ENCODE data around the gene RASL12.
"Not testable (repeated sequence)": the region's sequence is repeated elsewhere in the genome, so short reads cannot be mapped to it uniquely, and the experiment has no call there.

RASL12 gene

DNA sequence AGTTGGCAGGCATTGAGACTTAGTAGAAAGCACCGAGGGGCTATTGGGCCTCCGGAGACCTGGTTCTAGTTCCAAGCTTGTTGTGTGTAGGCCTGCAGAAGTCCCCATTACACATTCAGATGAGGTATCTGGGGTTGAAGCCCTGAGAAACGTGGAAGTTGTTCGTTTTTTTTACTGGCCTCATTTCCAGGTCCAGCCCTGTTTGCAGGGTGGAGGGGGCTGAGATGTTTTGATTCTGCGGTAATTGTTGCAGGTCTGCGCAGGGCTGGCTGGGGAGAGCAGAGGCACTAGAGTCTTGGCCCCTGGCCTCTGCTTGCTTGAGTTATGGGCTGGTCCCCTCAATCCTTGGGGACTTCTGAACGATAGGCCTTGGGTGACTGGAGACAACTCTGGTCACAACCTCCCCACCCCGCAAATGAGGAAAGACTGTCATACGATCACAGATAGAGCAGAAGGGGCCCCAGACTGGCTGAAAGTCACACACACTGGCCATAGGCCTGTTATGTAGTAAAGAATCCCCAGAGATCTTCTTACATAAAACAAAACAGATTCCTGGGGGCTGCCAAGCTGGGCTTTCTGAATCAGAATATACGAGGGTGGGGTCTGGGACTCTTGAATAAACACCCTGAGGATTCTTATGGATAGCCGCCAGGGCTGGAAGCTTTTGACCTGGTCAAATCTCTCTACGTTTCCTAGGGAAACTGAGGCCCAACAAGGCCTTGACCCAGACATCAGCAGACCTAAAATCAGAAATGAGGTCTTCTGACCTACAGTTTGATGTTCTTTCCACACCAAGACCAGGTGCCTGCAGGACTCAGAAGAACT is 24.4 kb upstream of the RASL12 start:
- no peak for DNase-seq

DNA sequence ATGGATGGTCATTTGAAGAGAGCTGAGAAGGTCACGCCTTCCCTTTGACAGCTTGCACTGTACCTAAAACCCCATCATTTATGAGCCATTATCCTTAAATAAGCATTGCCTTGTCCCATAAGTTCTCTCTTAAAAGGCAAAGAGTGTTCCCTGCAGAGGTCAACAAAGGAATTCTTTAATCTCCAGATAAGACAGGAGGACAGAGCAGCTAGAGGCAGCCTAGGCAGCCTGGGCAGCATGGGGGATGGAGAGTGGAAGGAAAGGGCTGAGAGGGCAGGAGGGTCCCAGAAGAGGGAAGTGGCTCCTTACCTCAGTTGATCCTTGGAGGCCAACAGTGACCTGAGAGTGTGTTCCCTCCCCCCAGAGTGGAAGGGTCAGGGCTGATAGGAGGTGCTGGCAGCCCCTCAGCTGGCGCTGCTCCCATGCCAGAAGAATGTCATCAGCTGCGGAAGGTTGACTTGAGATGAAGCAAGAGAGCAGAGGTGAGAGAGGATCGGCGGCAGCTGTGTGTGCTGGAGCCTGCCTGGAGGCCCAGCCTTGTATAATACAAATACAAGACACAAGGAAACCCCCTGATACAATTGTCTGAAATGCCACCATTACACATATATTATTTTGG is 21.5 kb upstream of the RASL12 start:
- no peak for DNase-seq

DNA sequence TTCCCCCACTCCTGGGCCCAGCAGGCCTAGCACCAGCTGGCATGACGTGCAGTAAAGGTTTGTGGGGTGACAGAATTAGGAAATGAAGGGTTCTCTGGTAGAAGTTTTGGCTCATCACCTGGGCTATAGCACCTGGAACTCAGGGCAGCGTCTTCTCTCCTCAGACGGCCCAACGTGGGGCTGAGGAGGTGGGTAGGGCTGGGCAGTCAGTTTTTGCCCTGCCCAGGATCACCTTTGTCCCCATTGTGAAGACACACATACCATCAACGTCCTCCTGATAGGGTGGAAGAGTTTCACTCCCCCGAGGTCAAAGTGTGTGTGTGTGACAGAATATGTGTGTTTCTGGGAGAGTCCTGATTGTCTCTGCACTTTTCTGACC is 20.8 kb upstream of the RASL12 start:
- DNase-seq: no peak

DNA sequence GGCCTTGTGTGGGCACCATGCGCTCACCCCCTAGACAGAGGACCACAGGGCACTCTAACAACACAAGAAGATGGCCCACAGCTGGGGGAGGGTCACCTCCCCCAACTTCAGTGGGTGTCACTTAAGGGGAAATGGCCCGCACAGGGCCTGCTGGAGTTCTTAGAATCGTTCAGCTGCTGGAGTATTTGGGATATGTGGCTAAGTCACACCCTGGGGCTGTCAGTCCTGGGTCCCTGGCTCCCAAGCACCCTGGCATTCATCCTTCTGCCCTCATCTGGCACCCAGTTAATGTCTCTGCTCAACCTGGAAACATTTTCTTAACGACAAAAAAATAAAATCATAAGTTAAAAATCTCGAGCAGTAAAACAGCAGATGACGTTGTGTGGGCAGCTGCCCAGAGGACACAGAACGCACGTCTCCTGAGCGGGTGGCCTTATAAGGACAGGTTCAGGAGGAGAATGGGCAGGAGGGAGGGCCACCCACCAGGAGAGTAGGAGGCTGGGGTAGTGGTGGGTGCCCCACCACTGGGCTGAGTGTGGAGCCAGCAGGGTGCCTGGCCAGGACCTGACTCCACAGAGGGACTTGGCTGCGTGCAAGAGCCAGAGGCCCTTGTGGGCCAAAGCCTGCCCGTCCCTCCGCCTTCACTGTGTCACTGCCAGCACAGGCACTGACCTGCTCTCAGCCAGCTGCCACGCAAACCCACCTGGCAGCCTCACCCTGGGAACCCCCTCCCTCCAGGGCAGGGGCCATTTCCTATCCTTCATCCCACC is 20.3 kb upstream of the RASL12 start:
- DNase-seq: no peak

DNA sequence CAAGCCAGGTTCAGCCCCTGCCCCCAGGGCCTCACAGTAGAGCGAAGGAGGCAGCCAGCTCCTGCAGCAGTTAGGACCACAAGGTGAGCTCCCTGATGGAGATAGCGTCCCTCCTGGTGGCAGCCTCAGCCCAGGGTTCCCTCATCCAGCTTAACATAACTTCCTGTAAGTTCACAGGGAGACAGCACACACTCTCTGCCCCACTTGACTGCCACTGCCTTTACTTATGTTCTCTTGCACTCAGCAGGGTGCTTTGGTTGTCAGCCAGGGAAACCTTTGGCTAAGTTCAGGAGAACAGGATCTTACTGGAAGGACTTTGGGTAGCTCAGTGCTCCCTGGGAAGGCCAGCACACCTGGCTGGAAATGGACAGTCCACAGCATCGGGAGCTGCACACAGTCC is 19.6 kb upstream of the RASL12 start:
- no peak for DNase-seq

DNA sequence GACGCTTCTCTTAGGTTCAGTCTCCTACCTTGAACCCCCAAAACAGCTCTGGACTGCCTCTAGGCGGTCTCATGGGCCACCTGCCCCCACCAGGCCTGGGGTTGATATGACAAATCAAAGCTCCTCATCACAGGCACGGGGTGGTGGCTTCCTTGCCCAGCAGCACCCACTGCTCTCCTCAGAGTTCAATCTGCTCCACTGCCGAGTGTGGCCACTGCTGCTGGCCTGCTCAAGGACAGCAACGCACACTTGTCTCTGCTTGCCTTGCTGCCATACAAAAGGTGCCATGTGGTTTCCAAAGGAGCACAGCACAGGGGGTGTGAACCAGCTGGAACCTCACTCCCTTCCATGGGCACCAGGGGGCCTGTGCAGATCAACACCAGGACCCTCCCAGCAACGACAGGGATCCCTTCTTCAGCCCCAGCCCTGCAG is 18.9 kb upstream of the RASL12 start:
- no peak for DNase-seq

DNA sequence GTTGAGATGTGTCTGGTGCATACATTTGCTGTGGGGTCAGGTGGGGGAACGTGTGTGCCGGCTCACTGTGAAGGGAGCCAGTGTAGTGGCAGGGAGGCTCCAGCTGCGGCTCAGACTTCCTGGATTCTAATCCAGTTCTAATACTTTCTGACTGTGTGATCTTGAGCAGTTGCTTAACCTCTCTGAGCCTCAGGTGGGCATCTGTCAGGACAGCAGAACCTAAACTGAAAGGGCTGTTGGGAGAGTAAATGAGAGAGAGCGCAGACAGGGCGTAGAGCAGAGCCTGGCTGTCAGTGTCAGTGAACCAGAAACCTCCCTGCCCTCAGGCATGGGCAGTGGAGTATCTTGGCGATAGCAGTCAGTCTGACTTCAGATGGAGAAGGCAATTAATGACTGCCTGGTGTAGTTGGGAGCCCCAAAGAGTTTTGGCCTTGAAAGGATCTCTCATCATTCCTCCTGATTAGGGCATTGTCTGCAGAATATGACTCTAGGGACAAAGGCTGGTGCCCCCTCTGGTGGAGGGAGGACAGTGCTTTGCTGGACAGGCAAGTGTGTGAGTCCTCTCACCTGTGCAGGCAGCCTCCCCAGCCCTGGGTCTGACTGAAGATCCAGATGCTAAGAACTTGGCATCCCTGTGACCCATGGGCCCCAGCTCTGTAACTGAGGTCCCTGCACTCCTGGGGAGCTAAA is 18.3 kb upstream of the RASL12 start:
- DNase-seq: peak; percentile 46

DNA sequence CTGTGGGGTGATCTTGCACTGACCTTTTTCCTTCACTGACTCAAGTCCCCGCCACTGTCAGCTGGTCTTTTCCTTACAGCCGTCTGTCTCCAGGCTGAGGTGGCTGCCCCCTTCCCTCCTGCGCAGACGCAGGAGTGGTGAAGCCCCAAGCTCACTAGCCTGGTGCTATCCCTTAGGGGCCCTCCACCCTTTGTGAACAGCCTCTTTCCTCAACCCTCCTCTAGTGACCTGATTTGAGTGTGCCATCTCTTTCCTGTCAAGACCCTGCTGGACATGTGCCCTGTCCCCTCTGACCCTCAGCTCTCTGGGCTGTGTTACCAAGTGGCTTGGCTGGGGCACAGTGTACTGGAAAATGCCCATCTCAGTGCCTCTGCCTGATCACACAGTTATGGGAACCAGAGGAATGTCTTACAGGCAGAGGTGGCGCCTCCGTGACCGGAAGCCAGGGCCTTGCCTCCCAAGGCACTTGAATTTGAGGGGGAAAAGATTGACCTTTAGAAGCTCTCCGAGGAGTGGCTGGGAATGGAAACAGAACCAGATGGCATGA is 17.5 kb upstream of the RASL12 start:
- DNase-seq: no peak

DNA sequence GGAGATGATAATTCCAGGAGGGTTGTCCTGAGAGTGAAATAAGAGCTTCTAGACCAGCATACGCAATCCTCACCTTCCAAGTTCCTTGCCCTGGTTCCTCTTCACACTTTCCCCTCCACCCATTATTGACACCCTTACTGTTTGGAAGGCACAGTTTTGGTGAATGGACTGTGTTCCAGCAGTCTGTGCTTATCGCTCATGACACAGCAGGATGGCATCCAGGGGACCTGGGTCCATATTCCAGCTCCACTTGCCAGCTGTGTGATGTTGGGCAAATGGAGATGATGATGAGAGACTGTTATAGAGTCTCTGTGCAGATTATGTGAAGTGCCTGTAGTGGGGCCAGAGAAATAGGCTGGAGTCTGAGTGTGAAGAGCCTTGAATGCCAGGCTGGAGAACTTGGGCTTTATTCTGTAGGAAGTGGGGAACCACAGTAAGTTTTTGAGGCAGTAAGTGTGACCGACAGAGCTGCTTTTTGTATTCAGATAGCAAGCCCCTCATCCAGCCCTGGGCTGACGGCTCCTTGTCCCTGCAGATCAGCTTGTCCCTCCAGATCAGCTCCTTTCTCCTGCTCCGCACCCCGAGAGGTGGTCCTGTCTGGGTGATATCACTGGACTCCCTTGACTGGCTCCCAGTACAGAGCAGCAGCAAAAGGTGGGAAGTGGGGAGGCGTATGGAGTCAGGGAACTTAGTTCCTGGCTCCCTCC is 16.9 kb upstream of the RASL12 start:
- DNase-seq: no peak

DNA sequence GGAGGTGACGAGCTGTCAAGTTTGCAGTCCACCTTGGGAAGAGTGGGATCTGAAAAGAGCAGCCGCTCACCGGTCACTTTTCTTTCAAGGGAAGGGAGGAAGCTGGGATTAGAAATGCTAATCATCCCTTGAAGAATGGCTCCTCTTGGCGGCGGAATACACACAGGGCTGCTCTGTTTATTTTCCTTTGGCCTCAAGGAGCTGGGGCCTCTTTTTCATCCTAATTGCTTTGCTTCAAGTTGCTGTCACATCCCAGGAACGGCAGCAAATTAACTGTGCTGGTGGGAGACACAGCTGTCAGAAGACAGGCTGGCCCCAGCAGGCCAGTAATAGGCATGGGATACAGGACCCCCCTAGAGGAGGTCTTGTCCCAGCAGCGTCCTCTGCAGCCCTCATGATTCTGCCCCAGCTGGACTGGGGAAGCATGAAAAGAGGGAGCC is 15.5 kb upstream of the RASL12 start:
- DNase-seq: no peak

DNA sequence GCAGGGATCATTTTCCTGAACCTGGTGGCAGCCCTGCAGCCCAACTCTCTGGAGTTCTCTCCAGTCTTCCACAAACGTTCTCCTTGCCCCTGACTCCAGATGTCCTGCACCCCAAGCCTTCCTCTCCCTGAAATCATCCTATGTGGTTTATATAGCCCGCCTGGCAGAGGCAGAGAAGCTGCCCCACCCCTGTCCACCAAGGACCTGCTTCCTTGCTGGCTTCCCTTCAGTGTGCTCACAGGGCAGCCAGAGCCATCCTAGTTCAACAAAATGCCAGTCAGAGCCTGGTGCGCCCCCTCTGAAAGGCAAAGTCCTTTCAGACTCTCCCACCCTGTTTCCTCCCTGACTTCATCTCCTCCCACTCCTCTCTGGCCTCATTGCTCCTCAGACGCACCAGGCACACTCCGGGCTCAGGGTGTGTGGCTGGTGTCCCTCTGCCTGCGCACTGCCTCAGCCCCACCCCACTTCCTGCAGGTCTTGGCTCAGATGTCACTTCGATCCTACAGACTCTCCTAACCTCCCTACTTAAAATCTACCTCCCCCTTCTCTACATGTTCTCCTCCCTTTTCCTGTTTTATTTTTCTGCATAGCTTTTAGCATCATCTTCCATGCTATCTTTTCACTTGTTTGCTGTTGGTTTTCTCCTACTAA is 14.6 kb upstream of the RASL12 start:
- DNase-seq: no peak

DNA sequence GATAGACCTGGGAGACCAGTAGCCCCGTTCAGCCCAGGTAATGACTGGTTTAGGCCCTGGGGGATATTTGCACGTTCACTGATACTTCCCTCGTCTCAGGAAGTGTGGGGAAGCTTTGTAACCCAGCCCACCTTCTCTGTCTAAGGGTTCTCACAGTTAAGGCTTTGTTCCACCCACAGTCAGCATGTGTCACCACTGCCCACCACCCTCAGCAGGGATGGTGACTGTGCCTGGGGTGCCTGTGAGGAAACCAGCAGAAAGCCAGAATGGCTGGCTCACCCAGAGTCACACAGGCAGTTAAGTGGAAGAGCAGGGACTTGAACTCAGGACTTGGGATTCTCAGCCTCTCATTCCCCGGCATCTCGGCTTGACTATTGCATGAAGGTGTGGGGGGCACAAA is 14.0 kb upstream of the RASL12 start:
- DNase-seq: no peak

DNA sequence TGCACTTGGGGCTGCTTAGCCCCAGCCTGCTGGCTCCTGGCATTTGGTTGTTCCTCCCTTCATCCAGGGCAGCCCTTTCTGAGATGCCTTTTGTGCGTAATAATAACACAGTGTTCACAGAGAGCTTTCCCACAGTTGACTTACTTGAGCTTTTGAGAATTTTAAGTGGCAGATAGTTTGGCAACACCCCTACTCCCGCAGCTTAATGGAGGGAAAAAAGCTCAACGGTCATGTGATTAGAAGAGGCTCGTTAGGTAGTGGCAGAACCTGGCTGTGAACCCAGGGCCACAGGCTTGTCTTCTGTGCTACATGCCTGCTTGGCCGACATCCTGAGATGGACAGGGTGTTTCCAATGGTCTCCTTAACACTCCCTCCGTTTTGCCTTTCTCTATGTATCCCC is 13.5 kb upstream of the RASL12 start:
- no peak for DNase-seq

DNA sequence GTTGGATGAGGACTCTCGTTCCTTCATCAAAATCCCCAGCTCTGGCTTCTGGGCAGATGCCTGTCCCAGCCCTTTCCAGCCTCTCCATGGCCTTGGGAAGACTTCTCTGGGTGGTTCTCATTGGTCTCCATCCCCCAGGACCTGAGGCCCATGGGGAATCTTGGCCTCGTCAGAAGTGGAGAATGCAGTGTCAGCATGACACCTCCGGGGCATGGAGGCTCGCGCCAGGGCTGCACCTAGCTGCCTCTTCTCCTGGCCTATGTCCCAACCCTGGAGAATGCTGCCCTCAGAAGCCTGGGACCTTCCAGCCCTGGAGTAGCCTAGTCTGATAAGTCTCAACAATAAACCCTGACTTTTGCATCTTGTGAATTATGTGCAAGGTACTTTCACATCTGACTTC is 11.8 kb upstream of the RASL12 start:
- no peak for DNase-seq

DNA sequence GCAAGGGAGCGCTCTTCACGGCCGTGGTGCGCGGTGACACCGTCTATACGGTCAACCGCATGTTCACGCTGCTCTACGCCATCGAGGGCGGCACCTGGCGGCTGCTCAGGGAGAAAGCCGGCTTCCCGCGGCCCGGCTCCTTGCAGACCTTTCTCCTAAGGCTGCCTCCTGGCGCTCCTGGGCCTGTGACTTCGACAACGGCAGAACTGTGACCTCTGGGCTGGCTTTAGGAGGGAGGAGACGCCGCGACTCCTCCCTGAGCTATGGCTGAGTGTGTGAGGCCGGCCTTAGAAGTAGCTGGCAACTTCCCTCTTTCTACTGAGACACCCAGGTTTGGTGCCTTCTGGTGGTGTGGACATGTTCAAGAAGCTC is 10.2 kb upstream of the RASL12 start:
- peak; percentile 8 for DNase-seq

DNA sequence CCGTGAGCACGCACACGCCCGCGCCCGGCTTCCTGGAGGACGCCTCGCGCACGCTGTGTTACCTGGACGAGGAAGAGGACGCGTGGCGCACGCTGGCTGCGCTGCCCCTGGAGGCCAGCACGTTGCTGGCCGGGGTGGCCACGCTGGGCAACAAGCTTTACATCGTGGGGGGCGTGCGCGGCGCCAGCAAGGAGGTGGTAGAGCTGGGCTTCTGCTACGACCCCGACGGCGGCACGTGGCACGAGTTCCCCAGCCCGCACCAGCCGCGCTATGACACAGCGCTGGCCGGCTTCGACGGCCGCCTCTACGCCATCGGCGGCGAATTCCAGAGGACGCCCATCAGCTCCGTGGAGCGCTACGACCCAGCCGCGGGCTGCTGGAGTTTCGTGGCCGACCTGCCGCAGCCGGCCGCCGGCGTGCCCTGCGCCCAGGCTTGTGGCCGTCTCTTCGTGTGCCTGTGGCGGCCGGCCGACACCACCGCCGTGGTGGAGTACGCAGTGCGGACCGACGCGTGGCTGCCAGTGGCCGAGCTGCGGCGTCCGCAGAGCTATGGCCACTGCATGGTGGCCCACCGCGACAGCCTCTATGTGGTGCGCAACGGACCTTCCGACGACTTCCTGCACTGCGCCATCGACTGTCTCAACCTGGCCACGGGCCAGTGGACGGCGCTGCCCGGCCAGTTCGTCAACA is 9.6 kb upstream of the RASL12 start:
- no peak for DNase-seq

DNA sequence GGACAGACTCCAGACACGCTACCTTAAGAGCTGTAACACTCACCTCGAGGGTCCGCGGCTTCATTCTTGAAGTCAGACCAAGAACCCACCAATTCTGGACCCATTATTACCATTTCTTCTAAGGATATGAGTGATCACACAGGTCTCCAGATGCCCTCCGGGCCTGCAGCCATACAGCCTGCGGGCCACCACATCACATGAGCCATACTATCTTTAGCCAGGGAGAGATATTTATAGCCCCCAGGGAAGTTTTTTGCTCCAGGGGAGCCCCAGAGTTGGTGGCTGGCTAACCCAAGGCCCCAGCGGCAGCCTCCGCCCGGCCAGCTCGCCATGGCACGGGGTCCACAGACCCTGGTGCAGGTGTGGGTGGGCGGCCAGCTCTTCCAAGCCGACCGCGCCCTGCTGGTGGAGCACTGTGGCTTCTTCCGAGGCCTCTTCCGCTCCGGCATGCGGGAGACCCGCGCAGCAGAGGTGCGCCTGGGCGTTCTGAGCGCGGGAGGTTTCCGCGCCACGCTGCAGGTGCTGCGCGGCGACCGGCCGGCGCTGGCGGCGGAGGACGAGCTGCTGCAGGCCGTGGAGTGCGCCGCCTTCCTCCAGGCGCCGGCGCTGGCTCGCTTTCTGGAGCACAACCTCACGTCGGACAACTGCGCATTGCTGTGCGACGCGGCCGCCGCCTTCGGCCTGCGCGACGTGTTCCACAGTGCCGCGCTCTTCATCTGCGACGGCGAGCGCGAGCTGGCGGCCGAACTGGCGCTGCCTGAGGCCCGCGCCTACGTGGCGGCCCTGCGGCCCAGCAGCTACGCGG is 8.9 kb upstream of the RASL12 start, which contains the start of gene KBTBD13:
Gene KBTBD13, plus strand, starts transcription at position 261 of the 805 bp plus-strand sequence. Its CDS starts 70 bp downstream, at position 331.
- no peak for DNase-seq

DNA sequence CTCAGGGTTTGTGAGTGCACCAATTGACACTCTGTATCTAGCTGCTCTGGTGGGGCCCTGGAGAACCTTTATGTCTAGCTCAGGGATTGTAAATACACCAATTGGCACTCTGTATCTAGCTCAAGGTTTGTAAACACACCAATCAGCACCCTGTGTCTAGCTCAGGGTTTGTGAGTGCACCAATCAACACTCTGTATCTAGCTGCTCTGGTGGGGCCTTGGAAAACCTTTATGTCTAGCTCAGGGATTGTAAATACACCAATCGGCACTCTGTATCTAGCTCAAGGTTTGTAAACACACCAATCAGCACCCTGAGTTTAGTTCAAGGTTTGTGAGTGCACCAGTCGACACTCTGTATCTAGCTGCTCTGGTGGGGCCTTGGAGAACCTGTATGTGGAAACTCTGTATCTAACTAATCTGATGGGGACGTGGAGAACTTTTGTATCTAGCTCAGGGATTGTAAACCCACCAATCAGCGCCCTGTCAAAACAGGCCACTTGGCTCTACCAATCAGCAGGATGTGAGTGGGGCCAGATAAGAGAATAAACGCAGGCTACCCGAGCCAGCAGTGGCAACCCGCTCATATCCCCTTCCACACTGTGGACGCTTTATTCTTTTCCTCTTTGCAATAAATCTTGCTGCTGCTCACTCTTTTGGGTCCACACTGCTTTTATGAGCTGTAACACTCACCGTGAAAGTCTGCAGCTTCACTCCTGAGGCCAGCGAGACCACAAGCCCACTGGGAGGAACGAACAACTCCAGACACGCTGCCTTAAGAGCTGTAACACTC is 8.0 kb upstream of the RASL12 start:
- not testable (repeated sequence) for DNase-seq

DNA sequence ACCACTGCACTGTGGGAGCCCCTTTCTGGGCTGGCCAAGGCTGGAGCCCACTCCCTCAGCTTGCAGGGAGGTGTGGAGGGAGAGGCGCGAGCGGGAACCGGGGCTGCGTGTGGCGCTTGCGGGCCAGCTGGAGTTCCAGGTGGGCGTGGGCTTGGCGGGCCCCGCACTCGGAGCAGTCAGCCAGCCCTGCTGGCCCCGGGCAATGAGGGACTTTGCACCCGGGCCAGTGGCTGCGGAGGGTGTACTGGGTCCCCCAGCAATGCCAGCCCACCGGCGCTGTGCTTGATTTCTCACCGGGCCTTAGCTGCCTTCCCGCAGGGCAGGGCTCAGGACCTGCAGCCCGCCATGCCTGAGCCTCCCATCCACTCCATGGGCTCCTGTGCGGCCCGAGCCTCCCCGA is 7.2 kb upstream of the RASL12 start:
- not testable (repeated sequence) for DNase-seq

Measured in OCI-M1 (cell line).